Measurements from ENCODE around the gene UBE3A.

Gene UBE3A

DNA sequence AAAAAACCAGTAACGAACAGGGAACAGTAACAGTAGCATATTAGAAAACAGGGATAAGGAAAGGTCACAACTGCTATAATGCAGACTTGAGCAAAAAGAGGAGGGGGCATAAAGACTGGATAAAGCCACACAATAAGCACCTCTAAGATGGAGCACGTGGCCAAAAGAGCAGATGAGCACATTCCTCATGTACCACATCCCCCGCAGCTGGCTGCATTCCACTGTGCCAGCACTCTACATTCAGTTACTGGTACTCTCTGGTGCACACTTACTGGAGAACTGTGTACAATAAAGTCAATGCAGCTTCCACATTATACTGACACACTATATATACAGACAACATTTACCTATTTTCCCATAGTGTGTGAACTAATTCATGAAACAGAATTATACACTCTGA lies 64.7 kb downstream of the UBE3A start:
- no peak overlapping the region for H3K4me3 ChIP-seq (ENCODE audit: low read depth, low read length)
- no peak for DNase-seq (ENCODE audit: low read depth)
- no peak for TF ChIP-seq CTCF (IDR thresholded peaks at IDR 0.05; ENCODE audit: low read depth, low read length, missing control alignments)

GRCh38 chr15:25372298-25372697 lies 66.5 kb downstream of the UBE3A start:
- no peak for DNase-seq (ENCODE audit: low read depth)
- TF ChIP-seq CTCF (IDR thresholded peaks at IDR 0.05; ENCODE audit: low read depth, low read length, missing control alignments): no peak
- H3K4me3 ChIP-seq (ENCODE audit: low read depth, low read length): no peak overlapping the region

GRCh38 chr15:25368850-25369249 lies 70.0 kb downstream of the UBE3A start:
- TF ChIP-seq CTCF (IDR thresholded peaks at IDR 0.05; ENCODE audit: low read depth, low read length, missing control alignments): no peak
- no peak overlapping the region for H3K4me3 ChIP-seq (ENCODE audit: low read depth, low read length)
- DNase-seq (ENCODE audit: low read depth): no peak

GRCh38 chr15:25366058-25366457 lies 72.8 kb downstream of the UBE3A start:
- DNase-seq (ENCODE audit: low read depth): no peak
- H3K4me3 ChIP-seq (ENCODE audit: low read depth, low read length): no peak overlapping the region
- TF ChIP-seq CTCF (IDR thresholded peaks at IDR 0.05; ENCODE audit: low read depth, low read length, missing control alignments): no peak

GRCh38 chr15:25362545-25362944 lies 76.3 kb downstream of the UBE3A start:
- H3K4me3 ChIP-seq (ENCODE audit: low read depth, low read length): no peak overlapping the region
- TF ChIP-seq CTCF (IDR thresholded peaks at IDR 0.05; ENCODE audit: low read depth, low read length, missing control alignments): no peak
- DNase-seq (ENCODE audit: low read depth): no peak

- no peak overlapping the region for H3K4me3 ChIP-seq (ENCODE audit: low read depth, low read length)
- no peak for TF ChIP-seq CTCF (IDR thresholded peaks at IDR 0.05; ENCODE audit: low read depth, low read length, missing control alignments)
- no peak for DNase-seq (ENCODE audit: low read depth)
Measured at GRCh38 chr15:25347707-25348106, 91.1 kb downstream of the UBE3A start.

GRCh38 chr15:25346371-25346770 lies 92.5 kb downstream of the UBE3A start:
- TF ChIP-seq CTCF (IDR thresholded peaks at IDR 0.05; ENCODE audit: low read depth, low read length, missing control alignments): no peak
- DNase-seq (ENCODE audit: low read depth): no peak
- H3K4me3 ChIP-seq (ENCODE audit: low read depth, low read length): no peak overlapping the region
